GM12891 (cell line): ENCODE data around the gene PCNX2.

ENCODE experiments used
- DNase-seq: peaks from one replicate; pipeline ENCODE4 v3.0.0; 2011; ENCODE audit warnings: low spot score; ENCODE audit not compliant: insufficient read length
- FAIRE-seq: peaks from 2 replicates; lab custom pipeline; 2011; peaks lifted over from hg19 to GRCh38; lab: Jason Lieb, UNC
- PAX5 ChIP-seq: IDR thresholded peaks from 2 replicates; pipeline ENCODE4 v1.6.1; 2011; ENCODE audit warnings: low read length, moderate library complexity, mild to moderate bottlenecking; ENCODE audit not compliant: insufficient read depth, severe bottlenecking
- POLR2A ChIP-seq: IDR thresholded peaks from 2 replicates; pipeline ENCODE4 v1.6.1; 2011; ENCODE audit warnings: low read depth, low read length, control low read depth
- POLR2AphosphoS5 ChIP-seq: IDR thresholded peaks from 2 replicates; pipeline ENCODE4 v1.6.1; 2011; ENCODE audit warnings: low read depth, low read length, control low read depth
- POU2F2 ChIP-seq: IDR thresholded peaks from 2 replicates; pipeline ENCODE4 v1.6.1; 2011; ENCODE audit warnings: low read depth, mild to moderate bottlenecking, control low read depth, low read length, moderate library complexity
- SPI1 ChIP-seq: IDR thresholded peaks from 2 replicates; pipeline ENCODE4 v1.6.1; 2011; ENCODE audit warnings: low read depth, low read length, control low read depth
- TAF1 ChIP-seq: IDR thresholded peaks from 2 replicates; pipeline ENCODE4 v1.6.1; 2011; ENCODE audit warnings: low read depth, low read length, control low read depth

The PCNX2 gene

GRCh38 chr1:233080286-233080685 lies 215.2 kb downstream of the PCNX2 start:
- no peak for TF ChIP-seq POLR2AphosphoS5
- TF ChIP-seq SPI1 = no peak
- TF ChIP-seq TAF1 = no peak
- TF ChIP-seq POLR2A = no peak
- no peak for TF ChIP-seq POU2F2
- TF ChIP-seq PAX5 = no peak
- FAIRE-seq = no peak
- DNase-seq = no peak

- FAIRE-seq = no peak
- DNase-seq = no peak
- TF ChIP-seq TAF1 (no peak), PAX5 (no peak), POLR2A (no peak), POU2F2 (no peak), SPI1 (no peak), POLR2AphosphoS5 (no peak)
Observed at GRCh38 chr1:233079574-233079973, 216.0 kb downstream of the PCNX2 start.

GRCh38 chr1:233078396-233078795 lies 217.1 kb downstream of the PCNX2 start:
- DNase-seq (no peak), FAIRE-seq (no peak)
- TF ChIP-seq TAF1 = no peak

GRCh38 chr1:233075915-233076295 lies 219.6 kb downstream of the PCNX2 start:
- TF ChIP-seq TAF1 = no peak
- no peak for TF ChIP-seq SPI1
- TF ChIP-seq PAX5 = no peak
- TF ChIP-seq POLR2A = no peak
- no peak for TF ChIP-seq POLR2AphosphoS5
- TF ChIP-seq POU2F2 = no peak
- DNase-seq (no peak), FAIRE-seq (no peak)

- no peak for DNase-seq
- no peak for TF ChIP-seq POLR2AphosphoS5
- TF ChIP-seq PAX5 = no peak
- TF ChIP-seq POU2F2 = no peak
- TF ChIP-seq SPI1 = no peak
- TF ChIP-seq POLR2A = no peak
- TF ChIP-seq TAF1 = no peak
- FAIRE-seq = no peak
Observed at GRCh38 chr1:233066087-233066486, 229.4 kb downstream of the PCNX2 start.

- DNase-seq (no peak), FAIRE-seq (no peak)
- no peak for TF ChIP-seq POLR2A
- TF ChIP-seq POU2F2 = no peak
- TF ChIP-seq TAF1 = no peak
- TF ChIP-seq SPI1 = no peak
- TF ChIP-seq PAX5 = no peak
- no peak for TF ChIP-seq POLR2AphosphoS5
Observed at GRCh38 chr1:233065685-233066084, 229.8 kb downstream of the PCNX2 start.

GRCh38 chr1:233064988-233065387 lies 230.5 kb downstream of the PCNX2 start:
- FAIRE-seq (no peak), DNase-seq (no peak)
- TF ChIP-seq TAF1 = no peak
- TF ChIP-seq SPI1 = no peak
- no peak for TF ChIP-seq POLR2AphosphoS5
- no peak for TF ChIP-seq POU2F2
- TF ChIP-seq POLR2A = no peak
- TF ChIP-seq PAX5 = no peak

- FAIRE-seq (no peak), DNase-seq (no peak)
- TF ChIP-seq TAF1 (no peak), POU2F2 (no peak), POLR2A (no peak), POLR2AphosphoS5 (no peak), PAX5 (no peak), SPI1 (no peak)
Observed at GRCh38 chr1:233063462-233063861, 232.1 kb downstream of the PCNX2 start.

- DNase-seq = no peak
- TF ChIP-seq PAX5 (no peak), SPI1 (no peak), POLR2AphosphoS5 (no peak), POLR2A (no peak), POU2F2 (no peak), TAF1 (no peak)
- no peak for FAIRE-seq
Observed at GRCh38 chr1:233061265-233061664, 234.3 kb downstream of the PCNX2 start.

- FAIRE-seq (no peak), DNase-seq (no peak)
Observed at GRCh38 chr1:233060461-233060994, 235.0 kb downstream of the PCNX2 start.

More at GRCh38 chr1:233060461-233060994, 235.0 kb downstream of the PCNX2 start:
- no peak for TF ChIP-seq PAX5
- no peak for TF ChIP-seq POU2F2
- no peak for TF ChIP-seq POLR2A
- no peak for TF ChIP-seq TAF1
- no peak for TF ChIP-seq POLR2AphosphoS5
- TF ChIP-seq SPI1 = no peak
